ENCODE measurements around the gene SLX9.
"Not testable (repeated sequence)": the region's sequence is repeated elsewhere in the genome, so short reads cannot be mapped to it uniquely, and the experiment has no call there.

SLX9 gene

GRCh38 chr21:45019887-45020537 is 80.2 kb downstream of the SLX9 start:
- DNase-seq (ENCODE audit: low read depth in 2 of 2), result no peak

- DNase-seq (ENCODE audit: low read depth in 2 of 2), result no peak
Measured at GRCh38 chr21:45020629-45021427, 81.0 kb downstream of the SLX9 start.

GRCh38 chr21:45021428-45022347 is 81.9 kb downstream of the SLX9 start:
- DNase-seq (ENCODE audit: low read depth in 2 of 2), result no peak

- no peak for DNase-seq (ENCODE audit: low read depth in 2 of 2)
Measured at GRCh38 chr21:45022348-45022675, 82.5 kb downstream of the SLX9 start.

- DNase-seq (ENCODE audit: low read depth in 2 of 2), result no peak
Measured at GRCh38 chr21:45022736-45023135, 82.9 kb downstream of the SLX9 start.

GRCh38 chr21:45024516-45024915 is 84.7 kb downstream of the SLX9 start:
- DNase-seq (ENCODE audit: low read depth in 2 of 2), result not testable (repeated sequence)

GRCh38 chr21:45026066-45026745 is 86.4 kb downstream of the SLX9 start:
- DNase-seq (ENCODE audit: low read depth in 2 of 2), result no peak
